A549 (cell line): ENCODE measurements around the gene COL3A1.

Experiments
- BCL3 ChIP-seq: fragments of >200 bp; sonication (Bioruptor Twin); formaldehyde crosslinking; IDR thresholded peaks from 3 replicates; pipeline ENCODE4 v1.6.1; 2016
- CTCF ChIP-seq: fragments of >200 bp; sonication (Bioruptor Twin); formaldehyde crosslinking; IDR thresholded peaks from 3 replicates; pipeline ENCODE4 v1.5.1; 2016
- EP300 ChIP-seq, 2 experiments: fragments of >200 bp; sonication (Bioruptor Twin); formaldehyde crosslinking; IDR thresholded peaks; 2 replicates in 1 of 2; 3 replicates in 1 of 2; pipeline ENCODE4 v1.6.1; 2016 to 2017
- JUN ChIP-seq, 2 experiments: fragments of >200 bp; sonication (Bioruptor Twin); formaldehyde crosslinking; IDR thresholded peaks; 2 replicates in 1 of 2; 3 replicates in 1 of 2; pipeline ENCODE4 v1.6.1; 2016 to 2017
- KDM1A ChIP-seq: fragments of 200-600 bp; sonication (generic); IDR thresholded peaks from 2 replicates; pipeline ENCODE4 v1.6.1; 2016; ENCODE audit warnings: low read depth, mild to moderate bottlenecking
- MAX ChIP-seq: IDR thresholded peaks from 2 replicates; pipeline ENCODE4 v1.6.1; 2012
- MYC ChIP-seq: IDR thresholded peaks from 2 replicates; pipeline ENCODE4 v1.6.1; 2012; ENCODE audit warnings: mild to moderate bottlenecking, inconsistent platforms, low read length, improper control_type of control experiment, borderline replicate concordance
- NFE2L2 ChIP-seq: fragments of 150-350 bp; conservative IDR thresholded peaks from 2 replicates; pipeline ENCODE4 v1.6.1; 2014; ENCODE audit warnings: low read length
- NR3C1 ChIP-seq: fragments of >200 bp; sonication (Bioruptor Twin); formaldehyde crosslinking; IDR thresholded peaks from 3 replicates; pipeline ENCODE4 v1.6.1; 2017
- POLR2A ChIP-seq: IDR thresholded peaks from 2 replicates; pipeline ENCODE4 v1.6.1; 2012; ENCODE audit warnings: mild to moderate bottlenecking, low read length
- RCOR1 ChIP-seq: fragments of 150-350 bp; IDR thresholded peaks from 2 replicates; pipeline ENCODE4 v1.6.1; 2014; ENCODE audit warnings: antibody characterized with exemption, low read length, low read depth
- TP53 ChIP-seq: fragments of 250-450 bp; sonication (Bioruptor Pico); IDR thresholded peaks from 2 replicates; pipeline ENCODE4 v1.5.0; 2021; ENCODE audit warnings: mild to moderate bottlenecking, moderate library complexity

- no peak for TF ChIP-seq MAX
- TF ChIP-seq KDM1A = no peak
- no peak for TF ChIP-seq BCL3
- TF ChIP-seq MYC = no peak
- no peak for TF ChIP-seq TP53 (CRISPR knock-in tag)
- no peak for TF ChIP-seq NFE2L2
- TF ChIP-seq CTCF = no peak
- TF ChIP-seq NR3C1 = no peak
- TF ChIP-seq EP300 (IDR thresholded peaks at IDR 0.05) = no peak
- TF ChIP-seq RCOR1 = no peak
- no peak for TF ChIP-seq JUN (IDR thresholded peaks at IDR 0.05)
- TF ChIP-seq POLR2A = no peak
Measured at GRCh38 chr2:189037518-189037917, 63.3 kb downstream of the COL3A1 start.
